ENCODE measurements around the gene SELENOO. TPM values are rescaled to one million over a fixed set of nuclear protein-coding genes. Genes with fewer than 3 reads are reported as not detected.

The SELENOO gene
- total and polyA plus RNA-seq, 4 experiments from 2014 or later, result 2.0 to 34.8 (median 20.2) TPM

GRCh38 chr22:50208939-50209892 lies 8.4 kb downstream of the SELENOO start:
- Histone ChIP-seq H3K36me3 (ENCODE audit: insufficient read depth, low read length) (peaks cover 33% of the 10 kb centered on the region), H3K4me1 (ENCODE audit: insufficient read depth, low read length) (peaks cover 8% of the 10 kb centered on the region), H3K9me3 (ENCODE audit: control insufficient read depth in 1 of 2, low read length in 2 of 2) (no peaks in the 10 kb centered on the region), H3K4me3 (ENCODE audit: low read length in 2 of 2) (no peak overlapping the region), H3K27me3 (ENCODE audit: insufficient read depth, low read length) (no peaks in the 10 kb centered on the region), H3K27ac (ENCODE audit: low read depth, low read length) (no peak overlapping the region)
- peak overlapping the region in 6 of 7 donors; percentile 61 to 94 (median 79) for H3K27ac Mint-ChIP-seq
- H3K9me3 Mint-ChIP-seq, result peaks cover 0 to 2% (median 0%) of the 10 kb centered on the region in 8 donors
- no peaks in the 10 kb centered on the region for H3K27me3 Mint-ChIP-seq
- peaks cover 14 to 39% (median 20%) of the 10 kb centered on the region in 4 donors for H3K4me1 Mint-ChIP-seq
- ChIA-PET CTCF (ENCODE audit: partially characterized antibody) (interaction anchor here (1.6 to 1.8 kb wide), 3 partner anchors 19 to 61 kb away, joined by 9 to 11 read pairs (median 9); no protein-coding TSS in a partner anchor), POLR2A (ENCODE audit: partially characterized antibody) (interaction anchor here (0.9 to 1.8 kb wide), 4 partner anchors 17 to 60 kb away, joined by 4 to 6 read pairs (median 5); no protein-coding TSS in a partner anchor)
- peak overlapping the region in 1 of 8 donors; percentile 33 for H3K4me3 Mint-ChIP-seq
- no peak for DNase-seq
- intact Hi-C loops (cut with micrococcal nuclease), result loop anchor here (1.0 kb wide), 1 partner anchor 280 kb away; no protein-coding TSS in a partner anchor
- peaks cover 27 to 41% of the 10 kb centered on the region in 2 donors for H3K36me3 Mint-ChIP-seq

DNA sequence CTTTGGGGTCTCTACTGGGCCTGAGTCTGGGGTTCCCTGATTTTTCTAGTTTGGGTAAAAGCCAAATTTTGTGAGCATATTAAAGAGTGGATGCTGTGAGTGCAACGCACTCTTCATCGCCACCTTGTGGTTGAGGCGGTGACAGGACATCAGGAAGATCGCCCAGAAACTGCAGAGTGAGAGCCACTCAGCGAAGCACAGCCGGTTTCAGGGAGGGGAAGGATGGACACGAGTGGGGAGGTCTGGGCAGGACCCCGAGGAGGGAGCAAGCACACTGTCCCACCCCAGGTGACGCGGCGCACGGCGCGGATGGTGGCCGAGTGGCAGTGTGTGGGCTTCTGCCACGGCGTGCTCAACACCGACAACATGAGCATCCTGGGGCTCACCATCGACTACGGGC lies 9.1 kb downstream of the SELENOO start:
- H3K27ac Mint-ChIP-seq, result peak overlapping the region; percentile 61 to 94 (median 80)
- DNase-seq, result peak; percentile 66 to 75 (median 71)
- H3K4me3 Mint-ChIP-seq, result peak overlapping the region in 1 of 8 donors; percentile 33
- ChIA-PET POLR2A (ENCODE audit: partially characterized antibody) (interaction anchor here (1.8 kb wide), 1 partner anchor 20 kb away, joined by 6 read pairs; no protein-coding TSS in a partner anchor), CTCF (ENCODE audit: partially characterized antibody) (interaction anchor here (3.6 kb wide), 1 partner anchor 60 kb away, joined by 30 read pairs; no protein-coding TSS in a partner anchor)
- no peaks in the 10 kb centered on the region for H3K27me3 Mint-ChIP-seq
- no peaks in the 10 kb centered on the region for H3K27me3 ChIP-seq (ENCODE audit: insufficient read depth, low read length)
- H3K36me3 ChIP-seq (ENCODE audit: insufficient read depth, low read length), result peaks cover 36% of the 10 kb centered on the region
- peaks cover 28 to 41% of the 10 kb centered on the region in 2 donors for H3K36me3 Mint-ChIP-seq
- no peak overlapping the region for H3K27ac ChIP-seq (ENCODE audit: low read depth, low read length)
- H3K9me3 Mint-ChIP-seq, result peaks cover 0 to 2% (median 0%) of the 10 kb centered on the region in 8 donors
- H3K4me1 Mint-ChIP-seq, result peaks cover 15 to 40% (median 20%) of the 10 kb centered on the region in 4 donors
- no peak overlapping the region for H3K4me3 ChIP-seq (ENCODE audit: low read length in 2 of 2)
- no peaks in the 10 kb centered on the region for H3K9me3 ChIP-seq (ENCODE audit: control insufficient read depth in 1 of 2, low read length in 2 of 2)
- peaks cover 8% of the 10 kb centered on the region for H3K4me1 ChIP-seq (ENCODE audit: insufficient read depth, low read length)
- intact Hi-C loops (cut with micrococcal nuclease), result loop anchor here (1.0 to 2.0 kb wide), 2 partner anchors 281 to 443 kb away; no protein-coding TSS in a partner anchor

- Mint-ChIP-seq H3K27me3 (no peaks in the 10 kb centered on the region), H3K9me3 (peaks cover 0 to 2% (median 0%) of the 10 kb centered on the region in 8 donors), H3K4me3 (no peak overlapping the region), H3K4me1 (peaks cover 12 to 36% (median 17%) of the 10 kb centered on the region in 4 donors), H3K27ac (no peak overlapping the region), H3K36me3 (peaks cover 27 to 40% of the 10 kb centered on the region in 2 donors)
- peak in 1 of 5 donors; percentile 24 for DNase-seq
- Histone ChIP-seq H3K4me3 (ENCODE audit: low read length in 2 of 2) (no peak overlapping the region), H3K27ac (ENCODE audit: low read depth, low read length) (no peak overlapping the region), H3K36me3 (ENCODE audit: insufficient read depth, low read length) (peaks cover 40% of the 10 kb centered on the region), H3K4me1 (ENCODE audit: insufficient read depth, low read length) (peaks cover 8% of the 10 kb centered on the region), H3K27me3 (ENCODE audit: insufficient read depth, low read length) (no peaks in the 10 kb centered on the region), H3K9me3 (ENCODE audit: control insufficient read depth in 1 of 2, low read length in 2 of 2) (no peaks in the 10 kb centered on the region)
- intact Hi-C loops (cut with micrococcal nuclease), result loop anchor here (2.0 kb wide), 1 partner anchor 444 kb away; no protein-coding TSS in a partner anchor
- POLR2A ChIA-PET (ENCODE audit: partially characterized antibody), result interaction anchor here (0.5 to 1.1 kb wide), 2 partner anchors 14 to 74 kb away, joined by 3 read pairs; no protein-coding TSS in a partner anchor
- CTCF ChIA-PET (ENCODE audit: partially characterized antibody), result interaction anchor here (1.0 to 3.6 kb wide), 5 partner anchors 24 to 409 kb away, joined by 3 to 30 read pairs (median 4); no protein-coding TSS in a partner anchor
Measured at GRCh38 chr22:50210378-50211139, 9.7 kb downstream of the SELENOO start.

DNA sequence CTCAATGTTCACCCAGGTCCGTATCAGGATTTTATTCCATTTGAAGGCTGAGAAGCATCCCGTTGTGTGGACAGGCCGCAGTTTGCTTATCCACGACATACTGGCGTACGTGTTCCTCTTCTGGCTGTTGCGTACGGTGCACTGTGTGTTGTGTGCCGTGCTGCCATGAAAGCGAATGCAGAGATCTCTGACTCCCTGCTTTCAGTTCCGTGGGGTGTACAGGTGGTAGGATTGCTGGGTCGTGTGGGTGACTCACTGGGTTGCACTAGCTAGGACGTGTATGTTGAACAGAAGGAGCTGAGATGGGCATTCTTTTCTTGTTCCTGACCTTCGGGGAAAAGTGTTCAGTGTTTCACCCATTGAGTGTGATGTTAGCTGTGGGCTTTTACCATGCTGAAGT lies 10.3 kb downstream of the SELENOO start:
- intact Hi-C loops (cut with micrococcal nuclease), result loop anchor here (2.0 kb wide), 1 partner anchor 444 kb away; no protein-coding TSS in a partner anchor
- CTCF ChIA-PET (ENCODE audit: partially characterized antibody), result interaction anchor here (0.7 to 3.6 kb wide), 6 partner anchors 20 to 408 kb away, joined by 3 to 30 read pairs (median 4); no protein-coding TSS in a partner anchor
- Histone ChIP-seq H3K4me1 (ENCODE audit: insufficient read depth, low read length) (peaks cover 8% of the 10 kb centered on the region), H3K27ac (ENCODE audit: low read depth, low read length) (no peak overlapping the region), H3K36me3 (ENCODE audit: insufficient read depth, low read length) (peaks cover 42% of the 10 kb centered on the region), H3K4me3 (ENCODE audit: low read length in 2 of 2) (no peak overlapping the region), H3K9me3 (ENCODE audit: control insufficient read depth in 1 of 2, low read length in 2 of 2) (no peaks in the 10 kb centered on the region), H3K27me3 (ENCODE audit: insufficient read depth, low read length) (no peaks in the 10 kb centered on the region)
- Mint-ChIP-seq H3K27me3 (no peaks in the 10 kb centered on the region), H3K36me3 (peaks cover 33 to 46% of the 10 kb centered on the region in 2 donors), H3K4me3 (no peak overlapping the region), H3K9me3 (peaks cover 0 to 2% (median 0%) of the 10 kb centered on the region in 8 donors), H3K4me1 (peaks cover 12 to 36% (median 17%) of the 10 kb centered on the region in 4 donors), H3K27ac (peak overlapping the region in 2 of 7 donors; percentile 59 to 68)
- POLR2A ChIA-PET (ENCODE audit: partially characterized antibody), result interaction anchor here (0.5 to 1.2 kb wide), 3 partner anchors 15 to 75 kb away, joined by 3 to 5 read pairs (median 3); no protein-coding TSS in a partner anchor
- no peak for DNase-seq

DNA sequence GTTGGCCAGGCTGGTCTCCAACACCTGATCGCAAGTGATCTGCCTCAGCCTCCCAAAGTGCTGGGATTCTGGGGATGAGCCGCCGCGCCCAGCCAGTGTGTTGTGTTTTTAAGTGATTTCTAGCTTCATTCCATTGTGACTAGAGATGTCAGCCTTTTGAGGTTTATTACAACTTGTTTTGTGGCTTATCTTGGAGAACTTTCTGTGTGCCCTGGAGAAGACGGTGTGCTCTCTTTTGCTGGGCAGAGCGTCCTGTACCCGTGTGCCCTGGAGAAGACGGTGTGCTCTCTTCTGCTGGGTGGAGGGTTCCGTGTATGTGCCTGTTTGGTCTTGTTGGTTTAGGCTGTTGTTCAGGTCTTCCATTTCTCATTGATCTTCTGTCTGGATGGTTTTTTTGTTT lies 12.5 kb downstream of the SELENOO start:
- H3K4me3 Mint-ChIP-seq, result no peak overlapping the region
- no peaks in the 10 kb centered on the region for H3K27me3 Mint-ChIP-seq
- peaks cover 8% of the 10 kb centered on the region for H3K4me1 ChIP-seq (ENCODE audit: insufficient read depth, low read length)
- no peak overlapping the region for H3K4me3 ChIP-seq (ENCODE audit: low read length in 2 of 2)
- peaks cover 37 to 48% of the 10 kb centered on the region in 2 donors for H3K36me3 Mint-ChIP-seq
- no peak overlapping the region for H3K27ac ChIP-seq (ENCODE audit: low read depth, low read length)
- no peaks in the 10 kb centered on the region for H3K9me3 ChIP-seq (ENCODE audit: control insufficient read depth in 1 of 2, low read length in 2 of 2)
- DNase-seq, result peak in 1 of 5 donors; percentile 4
- intact Hi-C loops (cut with micrococcal nuclease), result no loop called here
- H3K4me1 Mint-ChIP-seq, result peaks cover 12 to 36% (median 17%) of the 10 kb centered on the region in 4 donors
- H3K27ac Mint-ChIP-seq, result peak overlapping the region in 3 of 7 donors; percentile 29 to 63 (median 52)
- no peaks in the 10 kb centered on the region for H3K27me3 ChIP-seq (ENCODE audit: insufficient read depth, low read length)
- ChIA-PET CTCF (ENCODE audit: partially characterized antibody) (interaction anchor here (3.6 kb wide), 1 partner anchor 64 kb away, joined by 30 read pairs; no protein-coding TSS in a partner anchor), POLR2A (ENCODE audit: partially characterized antibody) (interaction anchor here (1.9 kb wide), 1 partner anchor 22 kb away, joined by 5 read pairs; no protein-coding TSS in a partner anchor)
- peaks cover 46% of the 10 kb centered on the region for H3K36me3 ChIP-seq (ENCODE audit: insufficient read depth, low read length)
- H3K9me3 Mint-ChIP-seq, result peaks cover 0 to 2% (median 0%) of the 10 kb centered on the region in 8 donors

DNA sequence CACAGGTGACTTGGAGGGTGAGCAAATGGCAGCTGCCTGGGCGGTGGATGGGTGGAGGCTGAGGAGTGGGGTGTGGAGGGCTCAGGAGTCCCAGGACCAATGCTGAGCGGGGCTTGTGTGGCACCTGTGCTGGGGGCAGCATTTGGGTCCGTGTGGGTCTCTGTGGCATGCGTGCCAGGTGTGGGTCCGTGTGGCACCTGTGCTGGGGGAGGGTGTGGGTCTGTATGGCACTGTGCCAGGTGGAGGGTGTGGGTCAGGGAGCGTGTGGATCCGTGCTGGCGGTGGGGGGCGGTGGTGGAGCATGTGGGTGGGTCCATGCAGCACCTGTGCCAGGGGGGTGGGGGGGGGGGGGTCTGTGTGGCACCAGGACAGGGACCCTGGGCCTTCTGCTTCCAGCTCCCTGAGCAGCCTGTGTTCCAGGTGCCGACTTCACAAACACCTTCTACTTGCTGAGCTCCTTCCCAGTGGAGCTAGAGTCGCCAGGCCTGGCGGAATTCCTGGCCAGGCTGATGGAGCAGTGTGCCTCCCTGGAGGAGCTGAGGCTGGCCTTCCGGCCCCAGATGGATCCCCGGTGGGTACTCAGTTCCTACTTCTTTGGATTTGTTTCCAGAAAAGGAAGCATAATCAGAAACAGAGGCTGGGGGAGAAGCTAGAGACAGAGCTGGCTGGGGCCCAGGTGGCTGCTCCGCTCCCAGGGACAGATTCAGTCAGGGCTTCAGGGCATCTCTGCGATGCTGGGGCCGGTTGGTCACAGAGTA lies 14.7 kb downstream of the SELENOO start:
- H3K4me1 Mint-ChIP-seq, result peaks cover 9 to 33% (median 12%) of the 10 kb centered on the region in 4 donors
- CTCF ChIA-PET (ENCODE audit: partially characterized antibody), result interaction anchor here (0.8 to 1.3 kb wide), 4 partner anchors 23 to 448 kb away, joined by 3 to 4 read pairs (median 3); no protein-coding TSS in a partner anchor
- Histone ChIP-seq H3K4me1 (ENCODE audit: insufficient read depth, low read length) (no peaks in the 10 kb centered on the region), H3K36me3 (ENCODE audit: insufficient read depth, low read length) (peaks cover 44% of the 10 kb centered on the region), H3K27ac (ENCODE audit: low read depth, low read length) (no peak overlapping the region), H3K4me3 (ENCODE audit: low read length in 2 of 2) (no peak overlapping the region), H3K27me3 (ENCODE audit: insufficient read depth, low read length) (no peaks in the 10 kb centered on the region), H3K9me3 (ENCODE audit: control insufficient read depth in 1 of 2, low read length in 2 of 2) (no peaks in the 10 kb centered on the region)
- H3K27ac Mint-ChIP-seq, result peak overlapping the region in 1 of 7 donors; percentile 55
- H3K4me3 Mint-ChIP-seq, result no peak overlapping the region
- intact Hi-C loops (cut with micrococcal nuclease), result no loop called here
- H3K36me3 Mint-ChIP-seq, result peaks cover 32 to 54% of the 10 kb centered on the region in 2 donors
- no peaks in the 10 kb centered on the region for H3K27me3 Mint-ChIP-seq
- POLR2A ChIA-PET (ENCODE audit: partially characterized antibody), result interaction anchor here (0.7 to 1.9 kb wide), 3 partner anchors 24 to 30 kb away, joined by 3 to 5 read pairs (median 4); no protein-coding TSS in a partner anchor
- no peaks in the 10 kb centered on the region for H3K9me3 Mint-ChIP-seq
- peak in 1 of 5 donors; percentile 37 for DNase-seq

Data from CD4-positive, alpha-beta memory T cell (primary cell).